Spleen (tissue), 7 donors: ENCODE data around the gene TGFB1.

Source experiments
- CTCF ChIP-seq, 11 experiments: fragments of 200-600 bp in 7 of 11; fragments of 450-650 bp in 4 of 11; sonication (generic) in 4 of 11; IDR thresholded peaks in 8 of 11; conservative IDR thresholded peaks in 3 of 11; 1 replicate in 7 of 11; 2 replicates in 4 of 11; pipeline versions ENCODE4 v1.4.0 to v1.8.0; 2016 to 2021; ENCODE audit warnings: antibody characterized with exemption in 11 of 11, inconsistent platforms in 4 of 11, mild to moderate bottlenecking in 1 of 11
- POLR2A ChIP-seq, 3 donors: fragments of 450-650 bp; IDR thresholded peaks; one replicate each; pipeline ENCODE4 v1.5.1; 2017; ENCODE audit warnings: antibody characterized with exemption in 3 of 3, mild to moderate bottlenecking in 1 of 3
- POLR2AphosphoS5 ChIP-seq, 3 donors: sonication (generic); formaldehyde crosslinking; IDR thresholded peaks; one replicate each; pipeline ENCODE4 v1.5.1; 2017; ENCODE audit warnings: antibody characterized with exemption in 3 of 3
- donor health status: DM: no; HTN: no; CAD: no; lungs with moderate emphysema.
- donor health status: DM: no; HTN: no; CAD: no.
- donor health status: DM: no; HTN: no; CAD: no.

- TF ChIP-seq CTCF (IDR thresholded peaks at IDR 0.05 in 8 of 11, conservative IDR thresholded peaks at IDR 0.05 in 3 of 11) (peak in 4 of 11 experiments; percentile 13 to 35 (median 23)), POLR2AphosphoS5 (IDR thresholded peaks at IDR 0.05) (peak; percentile 86 to 95 (median 88)), POLR2A (IDR thresholded peaks at IDR 0.05) (no peak)
These were observed 26.1 kb downstream of the TGFB1 start for GRCh38 chr19:41327576-41328156.
